ENCODE data around the gene TRMT11. TPM values are rescaled to one million over a fixed set of nuclear protein-coding genes. Genes with fewer than 3 reads are reported as not detected.

TRMT11 gene
- total and polyA plus RNA-seq, 9 of the 15 experiments (the other 6 are each of a cell fraction or from before 2014, with no cell fraction given) = 38.8 to 88.0 (median 59.8) TPM

DNA sequence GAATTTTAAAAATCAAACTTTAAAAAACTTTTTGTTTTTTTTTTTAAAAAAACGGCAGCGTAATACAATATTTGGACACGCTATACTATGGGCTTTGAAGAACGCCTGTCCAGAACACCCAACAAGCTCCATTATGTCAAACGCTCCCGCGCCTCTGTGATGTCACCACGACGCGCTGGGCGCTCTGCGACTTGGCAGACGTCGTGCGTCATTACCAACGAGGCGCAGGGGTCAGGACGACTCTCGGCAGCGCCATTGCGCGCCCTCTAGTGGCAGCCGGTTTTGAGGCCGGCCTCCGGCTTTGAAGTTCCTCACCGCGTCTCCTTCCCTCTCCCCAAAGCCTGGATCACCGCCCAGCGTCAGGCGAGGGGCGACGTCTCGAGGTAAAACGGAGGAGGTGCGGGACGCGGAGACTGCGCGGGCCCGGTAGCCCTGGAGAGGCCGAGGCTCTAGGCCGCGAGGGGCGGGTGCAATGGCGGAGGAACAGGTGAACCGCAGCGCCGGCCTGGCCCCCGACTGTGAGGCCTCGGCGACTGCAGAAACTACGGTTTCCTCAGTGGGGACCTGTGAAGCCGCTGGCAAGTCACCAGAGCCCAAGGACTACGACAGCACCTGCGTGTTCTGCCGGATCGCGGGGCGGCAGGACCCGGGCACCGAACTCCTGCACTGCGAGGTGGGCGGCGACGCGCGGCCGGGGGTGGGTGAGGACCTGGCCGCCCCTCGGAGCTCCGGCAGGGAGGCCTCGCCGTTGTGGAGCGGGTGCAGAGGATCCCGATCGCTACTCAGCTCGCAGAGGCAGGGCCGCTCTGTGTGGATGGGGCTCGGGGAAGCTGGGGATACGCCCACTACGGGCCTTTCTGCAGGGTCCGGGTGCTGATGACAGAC, 29.6 kb upstream of the TRMT11 start, which contains the start of gene HINT3 (continued):
- TF ChIP-seq NONO (IDR thresholded peaks at IDR 0.05; ENCODE audit: low read depth in 2 of 2, low read length in 1 of 2) (peak in 1 of 2 experiments; percentile 89; a peak in 2 of 4 replicates), TCF7L2 (IDR thresholded peaks at IDR 0.05; ENCODE audit: low read depth, low read length) (peak; percentile 84), CHD2 (IDR thresholded peaks at IDR 0.05; ENCODE audit: low read depth, low read length) (peak; percentile 18; the same call in 1 of the 2 replicates), TAF1 (IDR thresholded peaks at IDR 0.05; ENCODE audit: control insufficient read depth, extremely low read depth, insufficient read depth, low read length, severe bottlenecking) (peak; percentile 82), ZNF143 (CRISPR knock-in tag; IDR thresholded peaks at IDR 0.05) (peak; percentile 59), MED1 (CRISPR knock-in tag; IDR thresholded peaks at IDR 0.05; ENCODE audit: borderline replicate concordance) (no peak), ZNF561 (CRISPR knock-in tag; conservative IDR thresholded peaks at IDR 0.05) (no peak), TCF7 (IDR thresholded peaks at IDR 0.05; ENCODE audit: borderline replicate concordance) (peak; percentile 99), MCM2 (IDR thresholded peaks at IDR 0.05; ENCODE audit: low read depth) (no peak), BACH1 (tag; IDR thresholded peaks at IDR 0.05) (no peak), ZNF695 (CRISPR knock-in tag; IDR thresholded peaks at IDR 0.05) (no peak), MTA3 (IDR thresholded peaks at IDR 0.05; ENCODE audit: borderline replicate concordance) (peak; percentile 96), ZFPM2 (CRISPR knock-in tag; IDR thresholded peaks at IDR 0.05) (no peak), ZNF707 (CRISPR knock-in tag; conservative IDR thresholded peaks at IDR 0.05) (no peak), SRSF3 (IDR thresholded peaks at IDR 0.05; ENCODE audit: insufficient read depth, low read length) (no peak), HMG20A (CRISPR knock-in tag; conservative IDR thresholded peaks at IDR 0.05) (no peak), SIN3A (IDR thresholded peaks at IDR 0.05; ENCODE audit: borderline replicate concordance in 2 of 2, control insufficient read depth in 1 of 2, low read depth in 2 of 2, low read length in 2 of 2) (peak in 1 of 2 experiments; percentile 69; a peak in 1 of 4 replicates), CBX2 (IDR thresholded peaks at IDR 0.05; ENCODE audit: insufficient read depth, low read length, poor library complexity, severe bottlenecking) (no peak)
- TF ChIP-seq, protein P1, sequence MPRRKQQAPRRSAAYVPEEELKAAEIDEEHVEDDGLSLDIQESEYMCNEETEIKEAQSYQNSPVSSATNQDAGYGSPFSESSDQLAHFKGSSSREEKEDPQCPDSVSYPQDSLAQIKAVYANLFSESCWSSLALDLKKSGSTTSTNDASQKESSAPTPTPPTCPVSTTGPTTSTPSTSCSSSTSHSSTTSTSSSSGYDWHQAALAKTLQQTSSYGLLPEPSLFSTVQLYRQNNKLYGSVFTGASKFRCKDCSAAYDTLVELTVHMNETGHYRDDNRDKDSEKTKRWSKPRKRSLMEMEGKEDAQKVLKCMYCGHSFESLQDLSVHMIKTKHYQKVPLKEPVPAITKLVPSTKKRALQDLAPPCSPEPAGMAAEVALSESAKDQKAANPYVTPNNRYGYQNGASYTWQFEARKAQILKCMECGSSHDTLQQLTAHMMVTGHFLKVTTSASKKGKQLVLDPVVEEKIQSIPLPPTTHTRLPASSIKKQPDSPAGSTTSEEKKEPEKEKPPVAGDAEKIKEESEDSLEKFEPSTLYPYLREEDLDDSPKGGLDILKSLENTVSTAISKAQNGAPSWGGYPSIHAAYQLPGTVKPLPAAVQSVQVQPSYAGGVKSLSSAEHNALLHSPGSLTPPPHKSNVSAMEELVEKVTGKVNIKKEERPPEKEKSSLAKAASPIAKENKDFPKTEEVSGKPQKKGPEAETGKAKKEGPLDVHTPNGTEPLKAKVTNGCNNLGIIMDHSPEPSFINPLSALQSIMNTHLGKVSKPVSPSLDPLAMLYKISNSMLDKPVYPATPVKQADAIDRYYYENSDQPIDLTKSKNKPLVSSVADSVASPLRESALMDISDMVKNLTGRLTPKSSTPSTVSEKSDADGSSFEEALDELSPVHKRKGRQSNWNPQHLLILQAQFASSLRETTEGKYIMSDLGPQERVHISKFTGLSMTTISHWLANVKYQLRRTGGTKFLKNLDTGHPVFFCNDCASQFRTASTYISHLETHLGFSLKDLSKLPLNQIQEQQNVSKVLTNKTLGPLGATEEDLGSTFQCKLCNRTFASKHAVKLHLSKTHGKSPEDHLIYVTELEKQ (CRISPR knock-in tag; IDR thresholded peaks at IDR 0.05) = no peak
- TF ChIP-seq, protein P2, sequence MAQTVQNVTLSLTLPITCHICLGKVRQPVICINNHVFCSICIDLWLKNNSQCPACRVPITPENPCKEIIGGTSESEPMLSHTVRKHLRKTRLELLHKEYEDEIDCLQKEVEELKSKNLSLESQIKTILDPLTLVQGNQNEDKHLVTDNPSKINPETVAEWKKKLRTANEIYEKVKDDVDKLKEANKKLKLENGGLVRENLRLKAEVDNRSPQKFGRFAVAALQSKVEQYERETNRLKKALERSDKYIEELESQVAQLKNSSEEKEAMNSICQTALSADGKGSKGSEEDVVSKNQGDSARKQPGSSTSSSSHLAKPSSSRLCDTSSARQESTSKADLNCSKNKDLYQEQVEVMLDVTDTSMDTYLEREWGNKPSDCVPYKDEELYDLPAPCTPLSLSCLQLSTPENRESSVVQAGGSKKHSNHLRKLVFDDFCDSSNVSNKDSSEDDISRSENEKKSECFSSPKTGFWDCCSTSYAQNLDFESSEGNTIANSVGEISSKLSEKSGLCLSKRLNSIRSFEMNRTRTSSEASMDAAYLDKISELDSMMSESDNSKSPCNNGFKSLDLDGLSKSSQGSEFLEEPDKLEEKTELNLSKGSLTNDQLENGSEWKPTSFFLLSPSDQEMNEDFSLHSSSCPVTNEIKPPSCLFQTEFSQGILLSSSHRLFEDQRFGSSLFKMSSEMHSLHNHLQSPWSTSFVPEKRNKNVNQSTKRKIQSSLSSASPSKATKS (CRISPR knock-in tag; IDR thresholded peaks at IDR 0.05) = no peak

Measured in K562 (cell line).